Inflammatory macrophage treated with lipopolysaccharide for 1 hour (primary cell): Measurements from ENCODE around the gene FBXL20.
"Not testable (repeated sequence)": the region's sequence is repeated elsewhere in the genome, so short reads cannot be mapped to it uniquely, and the experiment has no call there.

ENCODE experiments used
- DNase-seq, 2 donors: peaks; one replicate each; pipeline ENCODE4 v3.0.0-alpha.2; 2020 to 2022

The FBXL20 gene

GRCh38 chr17:39401412-39402243 lies at the start of gene FBXL20:
FBXL20 (minus strand) TSS chr17:39401626; CDS start chr17:39401402, 224 bp downstream.
- DNase-seq: peak; percentile 85 to 96

- peak; percentile 97 to 99 for DNase-seq
Measured at GRCh38 chr17:39450847-39451581, 49.6 kb upstream of the FBXL20 start, which contains the start of gene MED1. MED1 (minus strand) TSS chr17:39451263; CDS start chr17:39451062, 201 bp downstream.

- no peak for DNase-seq
Measured at GRCh38 chr17:39450051-39450450, 48.6 kb upstream of the FBXL20 start.

GRCh38 chr17:39447561-39447960 lies 46.1 kb upstream of the FBXL20 start:
- no peak for DNase-seq

GRCh38 chr17:39443326-39443725 lies 41.9 kb upstream of the FBXL20 start:
- DNase-seq: no peak

- not testable (repeated sequence) for DNase-seq
Measured at GRCh38 chr17:39439868-39440267, 38.4 kb upstream of the FBXL20 start.

GRCh38 chr17:39429600-39429999 lies 28.2 kb upstream of the FBXL20 start:
- DNase-seq: no peak

- DNase-seq: no peak
Measured at GRCh38 chr17:39416141-39416540, 14.7 kb upstream of the FBXL20 start.

GRCh38 chr17:39410279-39410678 lies 8.9 kb upstream of the FBXL20 start:
- no peak for DNase-seq

GRCh38 chr17:39408360-39408759 lies 6.9 kb upstream of the FBXL20 start:
- DNase-seq: no peak

GRCh38 chr17:39406951-39407350 lies 5.5 kb upstream of the FBXL20 start:
- DNase-seq: no peak

GRCh38 chr17:39405436-39405835 lies 4.0 kb upstream of the FBXL20 start:
- DNase-seq: no peak

GRCh38 chr17:39404542-39405378 lies 3.3 kb upstream of the FBXL20 start:
- peak; percentile 65 to 68 for DNase-seq

- DNase-seq: no peak
Measured at GRCh38 chr17:39402890-39403605, 1.6 kb upstream of the FBXL20 start.

- peak; percentile 87 to 93 for DNase-seq
Measured at GRCh38 chr17:39402244-39402889, 941 bp upstream of the FBXL20 start.

GRCh38 chr17:39400547-39401411 lies 647 bp downstream of the FBXL20 start:
- no peak for DNase-seq

- no peak for DNase-seq
Measured at GRCh38 chr17:39399791-39400190, 1.6 kb downstream of the FBXL20 start.

- peak in 1 of 2 donors; percentile 7 for DNase-seq
Measured at GRCh38 chr17:39393736-39394135, 7.7 kb downstream of the FBXL20 start.

- DNase-seq: no peak
Measured at GRCh38 chr17:39391448-39391847, 10.0 kb downstream of the FBXL20 start.

- no peak for DNase-seq
Measured at GRCh38 chr17:39385040-39385439, 16.4 kb downstream of the FBXL20 start.

GRCh38 chr17:39380144-39380543 lies 21.3 kb downstream of the FBXL20 start:
- DNase-seq: no peak
